DOHH2 (cell line): ENCODE results near the gene EDEM1.

Source experiments
- EZH2phosphoT487 ChIP-seq: fragments of 200-600 bp; sonication (generic); IDR thresholded peaks from 2 replicates; pipeline ENCODE4 v1.6.1; 2017; ENCODE audit warnings: borderline replicate concordance, mild to moderate bottlenecking, antibody characterized with exemption, low read length, moderate library complexity, mixed read lengths
- TF ChIP-seq, protein P1 (sequence below): fragments of 200-600 bp; sonication (generic); IDR thresholded peaks from one replicate; pipeline ENCODE4 v1.5.1; 2014; ENCODE audit warnings: antibody characterized with exemption, mild to moderate bottlenecking, low read depth, low read length; ENCODE audit not compliant: poor library complexity, severe bottlenecking

DNA sequence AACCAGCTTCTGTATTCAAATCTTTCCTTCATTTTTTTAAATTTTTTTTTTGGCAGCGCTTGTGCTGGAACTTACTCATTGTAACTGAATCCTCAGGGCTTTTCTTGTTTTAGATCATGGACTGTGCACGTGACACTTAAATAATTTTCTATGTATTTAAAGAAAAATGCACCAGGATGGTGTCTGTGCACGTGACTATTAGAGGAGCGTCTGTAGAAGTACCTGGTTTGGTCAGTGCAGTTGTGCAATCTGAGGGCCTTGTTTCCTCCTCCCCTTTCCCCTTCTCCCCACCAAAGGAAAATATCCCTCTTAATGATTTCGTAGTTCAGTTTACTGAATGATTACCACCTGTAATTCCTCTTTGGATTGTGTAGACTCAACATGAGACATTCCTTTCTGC lies 31.3 kb downstream of the EDEM1 start:
- TF ChIP-seq, protein P1, sequence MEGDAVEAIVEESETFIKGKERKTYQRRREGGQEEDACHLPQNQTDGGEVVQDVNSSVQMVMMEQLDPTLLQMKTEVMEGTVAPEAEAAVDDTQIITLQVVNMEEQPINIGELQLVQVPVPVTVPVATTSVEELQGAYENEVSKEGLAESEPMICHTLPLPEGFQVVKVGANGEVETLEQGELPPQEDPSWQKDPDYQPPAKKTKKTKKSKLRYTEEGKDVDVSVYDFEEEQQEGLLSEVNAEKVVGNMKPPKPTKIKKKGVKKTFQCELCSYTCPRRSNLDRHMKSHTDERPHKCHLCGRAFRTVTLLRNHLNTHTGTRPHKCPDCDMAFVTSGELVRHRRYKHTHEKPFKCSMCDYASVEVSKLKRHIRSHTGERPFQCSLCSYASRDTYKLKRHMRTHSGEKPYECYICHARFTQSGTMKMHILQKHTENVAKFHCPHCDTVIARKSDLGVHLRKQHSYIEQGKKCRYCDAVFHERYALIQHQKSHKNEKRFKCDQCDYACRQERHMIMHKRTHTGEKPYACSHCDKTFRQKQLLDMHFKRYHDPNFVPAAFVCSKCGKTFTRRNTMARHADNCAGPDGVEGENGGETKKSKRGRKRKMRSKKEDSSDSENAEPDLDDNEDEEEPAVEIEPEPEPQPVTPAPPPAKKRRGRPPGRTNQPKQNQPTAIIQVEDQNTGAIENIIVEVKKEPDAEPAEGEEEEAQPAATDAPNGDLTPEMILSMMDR, result no peak
- no peak for TF ChIP-seq EZH2phosphoT487
